Midbrain (tissue), 1 donor: Measurements from ENCODE around the gene BCAN.
A peak's percentile ranks its signal among the peaks of the same experiment; 100 is the strongest.
"Not testable (repeated sequence)": the region's sequence is repeated elsewhere in the genome, so short reads cannot be mapped to it uniquely, and the experiment has no call there.

Experiments
- DNase-seq: peaks from one replicate; lab custom pipeline; 2025; lab: John Stamatoyannopoulos, UW

BCAN gene, protein sequence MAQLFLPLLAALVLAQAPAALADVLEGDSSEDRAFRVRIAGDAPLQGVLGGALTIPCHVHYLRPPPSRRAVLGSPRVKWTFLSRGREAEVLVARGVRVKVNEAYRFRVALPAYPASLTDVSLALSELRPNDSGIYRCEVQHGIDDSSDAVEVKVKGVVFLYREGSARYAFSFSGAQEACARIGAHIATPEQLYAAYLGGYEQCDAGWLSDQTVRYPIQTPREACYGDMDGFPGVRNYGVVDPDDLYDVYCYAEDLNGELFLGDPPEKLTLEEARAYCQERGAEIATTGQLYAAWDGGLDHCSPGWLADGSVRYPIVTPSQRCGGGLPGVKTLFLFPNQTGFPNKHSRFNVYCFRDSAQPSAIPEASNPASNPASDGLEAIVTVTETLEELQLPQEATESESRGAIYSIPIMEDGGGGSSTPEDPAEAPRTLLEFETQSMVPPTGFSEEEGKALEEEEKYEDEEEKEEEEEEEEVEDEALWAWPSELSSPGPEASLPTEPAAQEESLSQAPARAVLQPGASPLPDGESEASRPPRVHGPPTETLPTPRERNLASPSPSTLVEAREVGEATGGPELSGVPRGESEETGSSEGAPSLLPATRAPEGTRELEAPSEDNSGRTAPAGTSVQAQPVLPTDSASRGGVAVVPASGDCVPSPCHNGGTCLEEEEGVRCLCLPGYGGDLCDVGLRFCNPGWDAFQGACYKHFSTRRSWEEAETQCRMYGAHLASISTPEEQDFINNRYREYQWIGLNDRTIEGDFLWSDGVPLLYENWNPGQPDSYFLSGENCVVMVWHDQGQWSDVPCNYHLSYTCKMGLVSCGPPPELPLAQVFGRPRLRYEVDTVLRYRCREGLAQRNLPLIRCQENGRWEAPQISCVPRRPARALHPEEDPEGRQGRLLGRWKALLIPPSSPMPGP

DNA sequence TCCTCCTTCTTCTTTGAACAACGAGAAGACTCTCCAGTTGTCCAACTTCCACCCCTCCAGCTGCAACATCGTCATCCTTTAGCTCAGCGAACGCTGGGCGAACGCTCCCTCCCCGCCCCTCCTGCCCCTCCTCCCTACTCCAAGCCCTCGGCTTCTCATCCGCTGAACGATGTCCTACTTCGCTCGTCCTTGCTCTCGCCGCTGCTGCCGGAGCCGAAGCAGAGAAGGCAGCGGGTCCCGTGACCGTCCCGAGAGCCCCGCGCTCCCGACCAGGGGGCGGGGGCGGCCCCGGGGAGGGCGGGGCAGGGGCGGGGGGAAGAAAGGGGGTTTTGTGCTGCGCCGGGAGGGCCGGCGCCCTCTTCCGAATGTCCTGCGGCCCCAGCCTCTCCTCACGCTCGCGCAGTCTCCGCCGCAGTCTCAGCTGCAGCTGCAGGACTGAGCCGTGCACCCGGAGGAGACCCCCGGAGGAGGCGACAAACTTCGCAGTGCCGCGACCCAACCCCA is at the start of gene BCAN:
TSS of gene BCAN (plus strand) at position 357 of the 504 bp plus-strand sequence. CDS start 3,938 bp downstream, outside the sequence.
- peak; percentile 81 for DNase-seq

DNA sequence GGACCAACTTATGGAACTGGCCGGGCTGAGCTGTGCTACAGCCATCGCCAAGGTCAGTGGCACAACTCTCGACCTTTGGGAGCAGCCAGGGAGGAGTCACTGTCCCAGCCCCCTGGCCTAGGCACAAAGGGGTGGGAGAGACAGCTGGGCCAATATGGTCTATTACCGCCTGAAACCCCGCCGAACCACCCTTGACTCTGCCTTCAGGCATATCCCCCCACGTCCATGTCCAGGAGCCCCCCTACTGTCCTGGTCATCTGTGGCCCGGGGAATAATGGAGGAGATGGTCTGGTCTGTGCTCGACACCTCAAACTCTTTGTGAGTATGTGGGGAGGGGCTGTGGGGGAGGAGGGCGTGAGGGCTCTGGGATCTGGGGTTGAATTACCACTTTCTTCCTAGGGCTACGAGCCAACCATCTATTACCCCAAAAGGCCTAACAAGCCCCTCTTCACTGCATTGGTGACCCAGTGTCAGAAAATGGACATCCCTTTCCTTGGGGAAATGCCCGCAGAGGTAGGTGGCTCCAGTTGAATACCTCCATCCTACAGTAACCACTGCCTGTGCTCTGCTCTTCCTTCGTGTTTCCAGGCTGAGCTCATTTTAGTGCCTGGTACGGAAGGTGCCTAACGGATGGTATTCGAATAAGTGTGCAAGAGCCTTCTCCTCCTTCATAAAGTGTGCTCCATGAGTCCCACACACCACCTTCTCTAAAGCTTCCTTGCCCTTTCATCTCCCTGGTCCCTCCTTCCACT is 49.6 kb upstream of the BCAN start:
- no peak for DNase-seq

DNA sequence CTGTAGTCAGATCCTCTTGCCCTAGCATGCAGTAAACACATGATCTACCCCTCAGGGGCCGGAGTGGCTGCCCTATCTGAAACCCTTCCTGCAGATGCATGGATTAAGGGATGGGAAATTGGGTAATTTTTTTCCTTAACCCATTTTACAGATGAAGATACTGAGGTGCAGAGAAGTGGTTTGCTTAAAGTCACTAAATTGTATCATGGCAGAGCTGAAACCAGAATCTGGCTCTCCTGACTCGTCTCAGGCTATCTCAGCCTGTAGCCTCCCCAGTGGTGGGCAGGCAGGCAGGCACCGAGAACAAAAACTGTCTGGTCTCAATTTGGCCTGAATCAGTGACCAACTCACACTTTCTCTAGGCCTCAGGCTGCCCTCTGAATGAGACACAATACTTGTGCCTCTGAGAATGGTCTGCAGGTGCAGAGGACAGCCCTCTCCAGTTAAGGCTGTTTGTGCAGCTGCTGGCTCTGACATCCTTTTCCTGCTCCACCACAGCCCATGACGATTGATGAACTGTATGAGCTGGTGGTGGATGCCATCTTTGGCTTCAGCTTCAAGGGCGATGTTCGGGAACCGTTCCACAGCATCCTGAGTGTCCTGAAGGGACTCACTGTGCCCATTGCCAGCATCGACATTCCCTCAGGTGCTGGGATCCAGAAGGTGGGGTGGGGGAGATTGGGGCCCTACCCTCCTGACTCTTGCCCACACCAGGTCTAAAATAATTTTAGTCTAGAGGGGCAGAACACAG is 48.8 kb upstream of the BCAN start:
- no peak for DNase-seq

GRCh38 chr1:156593661-156593989 is 48.3 kb upstream of the BCAN start:
- DNase-seq, result no peak

GRCh38 chr1:156594190-156594589 is 47.7 kb upstream of the BCAN start:
- DNase-seq, result peak; percentile 13

- no peak for DNase-seq
Measured at GRCh38 chr1:156595016-156595415, 46.9 kb upstream of the BCAN start.

- no peak for DNase-seq
Measured at GRCh38 chr1:156596426-156596825, 45.5 kb upstream of the BCAN start.

DNA sequence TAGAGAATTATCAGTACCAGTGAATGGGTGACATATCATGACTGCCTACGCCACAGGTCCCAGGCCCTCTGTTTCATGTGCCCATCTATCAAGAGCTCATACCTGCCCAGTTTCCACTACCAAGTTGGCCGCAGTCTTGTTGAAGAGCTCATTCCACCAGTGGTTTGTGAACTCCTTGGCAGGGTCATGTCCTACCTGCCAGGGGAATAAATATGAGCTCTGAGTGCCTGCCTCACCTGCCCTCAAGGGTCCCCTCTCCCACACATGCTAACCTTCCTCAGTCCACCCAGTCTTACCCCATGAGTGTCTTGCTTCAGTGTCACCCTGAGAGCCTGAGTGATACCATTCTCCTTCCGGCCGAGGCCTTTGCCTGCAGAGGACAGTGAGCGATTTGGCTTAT is 43.8 kb upstream of the BCAN start:
- no peak for DNase-seq

DNA sequence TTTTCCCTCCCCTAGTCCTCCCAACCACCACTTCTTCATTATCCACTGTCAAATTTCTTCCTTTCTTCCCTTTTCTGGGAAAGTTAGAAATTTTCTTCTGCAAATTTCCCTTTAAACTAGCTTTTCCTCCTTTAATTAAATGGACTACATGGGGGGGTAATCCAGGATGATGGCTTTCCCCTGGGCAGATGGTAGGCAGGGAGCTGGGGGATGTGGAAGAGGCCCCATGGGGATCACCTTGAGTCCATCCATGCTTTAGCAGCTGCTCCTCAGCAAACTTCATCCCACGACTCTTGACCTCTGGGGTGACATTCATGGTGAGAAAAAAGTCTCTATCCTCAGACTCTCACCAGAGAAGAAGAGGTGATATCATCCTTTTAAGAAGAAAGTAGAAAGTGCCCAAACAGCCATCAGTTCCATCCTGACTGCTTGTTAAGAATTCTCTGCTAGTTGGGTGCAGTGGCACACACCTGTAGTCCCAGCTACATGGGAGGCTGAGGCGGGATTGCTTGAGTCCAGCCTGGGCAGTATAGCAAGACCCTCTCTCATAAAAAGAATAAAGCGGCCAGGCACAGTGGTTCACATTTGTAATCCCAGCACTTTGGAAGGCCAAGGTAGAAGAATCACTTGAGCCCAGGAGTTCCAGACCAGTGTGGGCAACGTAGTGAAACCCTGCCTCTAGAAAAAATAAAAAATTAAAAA is 43.0 kb upstream of the BCAN start:
- DNase-seq, result no peak

GRCh38 chr1:156599811-156600210 is 42.1 kb upstream of the BCAN start:
- DNase-seq, result no peak

- DNase-seq, result no peak
Measured at GRCh38 chr1:156600733-156601121, 41.2 kb upstream of the BCAN start.

DNA sequence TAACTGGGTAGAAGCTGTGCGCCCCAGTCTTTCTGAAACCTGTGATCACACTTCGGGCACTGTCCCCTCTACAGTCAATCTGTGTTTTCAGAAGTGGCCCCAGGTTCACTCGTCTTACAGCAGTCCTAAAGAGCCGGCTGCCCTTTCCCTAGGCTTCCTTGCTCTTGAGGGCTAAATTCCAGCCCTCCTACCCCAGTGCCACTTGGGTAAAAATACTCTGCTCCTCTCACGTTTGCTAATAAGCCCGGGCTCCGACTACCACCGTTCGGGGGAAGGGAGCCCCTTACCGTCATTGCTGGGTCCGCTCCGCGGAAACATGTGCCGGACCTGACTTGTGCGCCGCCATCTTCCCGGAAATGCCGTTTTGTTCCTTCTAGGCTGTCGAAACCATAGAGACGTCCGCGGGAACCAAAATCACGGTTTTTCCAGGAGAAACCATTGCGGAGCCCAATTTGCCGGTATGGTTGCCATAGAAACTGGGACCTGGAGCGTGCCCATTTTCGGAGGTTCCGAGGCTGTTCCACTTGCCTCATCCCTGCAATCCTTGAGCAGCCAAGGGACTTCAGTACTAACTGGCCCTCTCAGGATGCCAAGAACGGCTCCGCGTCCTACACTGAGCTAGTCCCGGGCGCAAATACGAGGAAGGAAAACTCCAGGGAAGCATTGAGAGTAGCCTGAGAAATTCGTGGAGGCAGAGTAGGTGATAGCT is 40.6 kb upstream of the BCAN start, which contains the start of gene GPATCH4:
TSS of gene GPATCH4 (minus strand) at position 358 of the 709 bp plus-strand sequence.
- peak; percentile 86 for DNase-seq

DNA sequence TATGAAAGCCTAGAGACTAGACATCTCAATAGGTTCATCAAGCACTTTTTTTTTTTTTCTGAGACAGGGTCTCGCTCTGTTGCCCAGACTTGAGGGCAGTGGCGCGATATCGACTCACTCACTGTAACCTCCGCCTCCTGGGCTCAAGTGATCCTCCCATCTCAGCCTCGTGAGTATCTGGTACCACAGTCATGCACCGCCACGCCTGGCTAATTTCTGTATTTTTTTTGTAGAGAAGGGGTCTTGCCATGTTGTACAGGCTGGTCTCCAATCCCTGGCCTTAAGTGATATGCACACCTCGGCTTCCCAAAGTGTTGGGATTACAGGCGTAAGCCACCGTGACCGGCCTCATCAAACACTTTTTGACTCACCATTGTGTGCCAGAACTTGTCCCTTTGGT is 40.0 kb upstream of the BCAN start:
- no peak for DNase-seq

- peak; percentile 37 for DNase-seq
Measured at GRCh38 chr1:156602557-156602993, 39.3 kb upstream of the BCAN start.

GRCh38 chr1:156607344-156607743 is 34.6 kb upstream of the BCAN start:
- DNase-seq, result not testable (repeated sequence)

DNA sequence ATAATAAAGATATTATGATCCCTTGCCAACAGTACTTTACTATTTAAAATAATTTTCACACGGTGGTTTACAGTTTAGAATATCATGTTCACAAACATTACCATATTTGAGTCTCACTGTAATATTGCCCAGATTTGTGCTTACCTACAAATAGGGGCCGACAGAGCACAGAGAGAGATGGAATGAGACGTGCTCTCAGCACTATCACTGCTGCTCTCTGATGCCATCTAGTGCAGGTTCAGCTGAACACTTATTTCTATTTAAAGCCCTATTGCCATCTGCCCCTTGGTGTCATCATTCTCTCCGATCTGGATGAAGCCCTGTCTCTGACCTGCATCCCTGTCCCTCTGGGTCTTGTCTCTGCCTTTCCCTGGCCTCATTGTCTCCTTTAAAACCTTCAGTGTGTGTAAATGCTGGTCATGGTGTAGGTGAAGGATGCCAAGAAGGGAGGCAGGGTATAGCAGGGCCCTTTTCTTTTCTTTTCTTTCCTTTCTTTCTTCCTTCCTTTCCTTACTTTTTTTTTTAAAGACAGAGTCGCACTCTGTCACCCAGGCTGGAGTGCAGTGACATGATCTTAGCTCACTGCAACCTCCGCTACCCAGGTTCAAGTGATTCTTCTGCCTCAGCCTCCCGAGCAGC is 33.8 kb upstream of the BCAN start:
- DNase-seq, result peak; percentile 79

DNA sequence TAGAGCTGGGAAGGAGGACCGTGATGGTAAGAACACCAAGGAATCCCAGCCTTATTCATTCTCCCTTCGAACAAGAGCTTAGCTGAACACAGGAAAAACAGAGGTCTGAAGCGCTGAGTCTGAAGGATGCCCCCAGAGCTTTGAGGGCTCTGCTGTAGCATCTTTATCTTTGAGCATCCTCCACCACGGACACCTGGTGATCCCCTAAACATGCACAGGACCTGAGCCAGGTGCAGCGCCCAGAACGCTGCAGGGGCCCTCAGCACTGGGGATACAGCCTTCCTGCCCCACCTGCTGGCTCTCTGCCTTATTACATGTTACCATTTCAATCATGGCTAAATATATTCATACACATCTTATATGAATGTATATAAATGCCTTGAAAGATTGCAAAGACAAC is 32.9 kb upstream of the BCAN start:
- DNase-seq, result no peak

DNA sequence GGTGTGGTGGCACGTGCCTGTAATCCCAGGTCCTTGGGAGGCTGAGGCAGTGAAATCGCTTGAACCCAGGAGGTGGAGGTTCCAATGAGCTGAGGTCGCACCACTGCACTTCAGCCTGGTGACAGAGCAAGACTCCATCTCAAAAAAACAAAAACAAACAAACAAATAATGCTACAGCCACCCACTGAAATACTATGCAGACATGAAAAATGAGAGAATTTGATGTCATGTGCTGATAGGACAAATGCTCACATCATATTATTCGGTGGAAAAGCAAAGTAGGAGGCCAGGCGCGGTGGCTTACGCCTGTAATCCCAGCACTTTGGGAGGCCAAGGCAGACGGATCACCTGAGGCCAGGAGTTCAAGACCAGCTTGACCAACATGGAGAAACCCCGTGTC is 31.8 kb upstream of the BCAN start:
- not testable (repeated sequence) for DNase-seq

GRCh38 chr1:156612666-156613065 is 29.3 kb upstream of the BCAN start:
- DNase-seq, result no peak
